Liver (tissue), 3 donors: ENCODE measurements around the gene CHCHD2.
"Not testable (repeated sequence)": the region's sequence is repeated elsewhere in the genome, so short reads cannot be mapped to it uniquely, and the experiment has no call there.

Experiments
- GABPA ChIP-seq, 2 donors: IDR thresholded peaks in 1 of 2; conservative IDR thresholded peaks in 1 of 2; 2 replicates each; pipeline ENCODE4 v1.6.1; 2016; ENCODE audit warnings: antibody characterized with exemption in 2 of 2, mild to moderate bottlenecking in 1 of 2, moderate library complexity in 1 of 2
- MAX ChIP-seq: IDR thresholded peaks from 2 replicates; pipeline ENCODE4 v1.6.1; 2016; ENCODE audit warnings: antibody characterized with exemption
- RAD21 ChIP-seq, 2 donors: IDR thresholded peaks; 2 replicates each; pipeline ENCODE4 v1.6.1; 2016; ENCODE audit warnings: antibody characterized with exemption in 2 of 2, mild to moderate bottlenecking in 2 of 2
- TAF1 ChIP-seq: conservative IDR thresholded peaks from 2 replicates; pipeline ENCODE4 v1.6.1; 2016; ENCODE audit warnings: antibody characterized with exemption, mild to moderate bottlenecking
- TF ChIP-seq, protein P1 (sequence below): fragments of 150-350 bp; IDR thresholded peaks from 2 replicates; pipeline ENCODE4 v1.5.1; 2017; ENCODE audit warnings: improper control_type of control experiment, low read depth, low read length; ENCODE audit not compliant: missing input control
- TF ChIP-seq, protein P2 (sequence below): IDR thresholded peaks from 2 replicates; pipeline ENCODE4 v1.6.1; 2016; ENCODE audit warnings: antibody characterized with exemption, mild to moderate bottlenecking
- donor health status: healthy.
- donor health status: healthy.

- TF ChIP-seq, protein P1, sequence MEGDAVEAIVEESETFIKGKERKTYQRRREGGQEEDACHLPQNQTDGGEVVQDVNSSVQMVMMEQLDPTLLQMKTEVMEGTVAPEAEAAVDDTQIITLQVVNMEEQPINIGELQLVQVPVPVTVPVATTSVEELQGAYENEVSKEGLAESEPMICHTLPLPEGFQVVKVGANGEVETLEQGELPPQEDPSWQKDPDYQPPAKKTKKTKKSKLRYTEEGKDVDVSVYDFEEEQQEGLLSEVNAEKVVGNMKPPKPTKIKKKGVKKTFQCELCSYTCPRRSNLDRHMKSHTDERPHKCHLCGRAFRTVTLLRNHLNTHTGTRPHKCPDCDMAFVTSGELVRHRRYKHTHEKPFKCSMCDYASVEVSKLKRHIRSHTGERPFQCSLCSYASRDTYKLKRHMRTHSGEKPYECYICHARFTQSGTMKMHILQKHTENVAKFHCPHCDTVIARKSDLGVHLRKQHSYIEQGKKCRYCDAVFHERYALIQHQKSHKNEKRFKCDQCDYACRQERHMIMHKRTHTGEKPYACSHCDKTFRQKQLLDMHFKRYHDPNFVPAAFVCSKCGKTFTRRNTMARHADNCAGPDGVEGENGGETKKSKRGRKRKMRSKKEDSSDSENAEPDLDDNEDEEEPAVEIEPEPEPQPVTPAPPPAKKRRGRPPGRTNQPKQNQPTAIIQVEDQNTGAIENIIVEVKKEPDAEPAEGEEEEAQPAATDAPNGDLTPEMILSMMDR = not testable (repeated sequence)
- TF ChIP-seq, protein P2, sequence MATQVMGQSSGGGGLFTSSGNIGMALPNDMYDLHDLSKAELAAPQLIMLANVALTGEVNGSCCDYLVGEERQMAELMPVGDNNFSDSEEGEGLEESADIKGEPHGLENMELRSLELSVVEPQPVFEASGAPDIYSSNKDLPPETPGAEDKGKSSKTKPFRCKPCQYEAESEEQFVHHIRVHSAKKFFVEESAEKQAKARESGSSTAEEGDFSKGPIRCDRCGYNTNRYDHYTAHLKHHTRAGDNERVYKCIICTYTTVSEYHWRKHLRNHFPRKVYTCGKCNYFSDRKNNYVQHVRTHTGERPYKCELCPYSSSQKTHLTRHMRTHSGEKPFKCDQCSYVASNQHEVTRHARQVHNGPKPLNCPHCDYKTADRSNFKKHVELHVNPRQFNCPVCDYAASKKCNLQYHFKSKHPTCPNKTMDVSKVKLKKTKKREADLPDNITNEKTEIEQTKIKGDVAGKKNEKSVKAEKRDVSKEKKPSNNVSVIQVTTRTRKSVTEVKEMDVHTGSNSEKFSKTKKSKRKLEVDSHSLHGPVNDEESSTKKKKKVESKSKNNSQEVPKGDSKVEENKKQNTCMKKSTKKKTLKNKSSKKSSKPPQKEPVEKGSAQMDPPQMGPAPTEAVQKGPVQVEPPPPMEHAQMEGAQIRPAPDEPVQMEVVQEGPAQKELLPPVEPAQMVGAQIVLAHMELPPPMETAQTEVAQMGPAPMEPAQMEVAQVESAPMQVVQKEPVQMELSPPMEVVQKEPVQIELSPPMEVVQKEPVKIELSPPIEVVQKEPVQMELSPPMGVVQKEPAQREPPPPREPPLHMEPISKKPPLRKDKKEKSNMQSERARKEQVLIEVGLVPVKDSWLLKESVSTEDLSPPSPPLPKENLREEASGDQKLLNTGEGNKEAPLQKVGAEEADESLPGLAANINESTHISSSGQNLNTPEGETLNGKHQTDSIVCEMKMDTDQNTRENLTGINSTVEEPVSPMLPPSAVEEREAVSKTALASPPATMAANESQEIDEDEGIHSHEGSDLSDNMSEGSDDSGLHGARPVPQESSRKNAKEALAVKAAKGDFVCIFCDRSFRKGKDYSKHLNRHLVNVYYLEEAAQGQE = not testable (repeated sequence)
- not testable (repeated sequence) for TF ChIP-seq MAX; GABPA (IDR thresholded peaks at IDR 0.05 in 1 of 2, conservative IDR thresholded peaks at IDR 0.05 in 1 of 2); TAF1; RAD21 (IDR thresholded peaks at IDR 0.05)
Measured at GRCh38 chr7:56092388-56092787, 13.9 kb downstream of the CHCHD2 start.
